ENCODE measurements around the gene TMEM17.
"Not testable (repeated sequence)": the region's sequence is repeated elsewhere in the genome, so short reads cannot be mapped to it uniquely, and the experiment has no call there.

Gene TMEM17, protein sequence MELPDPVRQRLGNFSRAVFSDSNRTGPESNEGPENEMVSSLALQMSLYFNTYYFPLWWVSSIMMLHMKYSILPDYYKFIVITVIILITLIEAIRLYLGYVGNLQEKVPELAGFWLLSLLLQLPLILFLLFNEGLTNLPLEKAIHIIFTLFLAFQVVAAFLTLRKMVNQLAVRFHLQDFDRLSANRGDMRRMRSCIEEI

DNA sequence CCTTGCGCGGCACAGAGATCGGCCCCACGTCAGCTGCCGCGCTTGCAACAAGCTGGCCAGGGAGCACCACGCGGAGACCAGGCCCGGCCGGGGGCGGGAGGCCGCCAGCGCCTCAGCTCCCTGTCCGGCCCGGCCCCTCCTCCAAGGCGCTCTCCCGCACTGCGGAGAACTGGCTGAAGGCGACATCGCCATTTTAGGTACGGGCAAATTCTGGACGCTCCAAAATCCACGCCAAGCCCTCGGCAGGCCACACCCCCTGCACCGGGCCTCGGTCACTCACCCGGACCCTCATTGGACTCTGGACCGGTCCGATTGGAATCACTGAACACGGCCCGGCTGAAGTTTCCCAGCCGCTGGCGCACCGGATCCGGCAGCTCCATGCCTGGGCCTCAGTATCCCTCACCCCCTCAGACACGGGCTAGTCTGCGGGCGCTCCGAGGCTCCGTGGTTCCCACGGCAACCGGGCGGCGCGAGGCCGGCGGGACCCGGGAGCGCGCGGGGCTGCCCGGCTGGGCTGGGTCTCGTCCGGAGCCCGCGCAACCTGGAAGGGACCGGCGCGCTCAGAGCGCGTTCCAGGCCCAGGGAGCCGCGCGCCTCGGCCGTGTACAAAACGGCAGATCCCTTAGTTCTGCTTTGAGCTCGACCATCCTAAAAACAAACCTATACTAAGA is at the start of gene TMEM17:
Gene TMEM17, minus strand, starts transcription at position 446 of the 671 bp plus-strand sequence. Its CDS starts 66 bp downstream, at position 380.
- peak; percentile 47 for DNase-seq

DNA sequence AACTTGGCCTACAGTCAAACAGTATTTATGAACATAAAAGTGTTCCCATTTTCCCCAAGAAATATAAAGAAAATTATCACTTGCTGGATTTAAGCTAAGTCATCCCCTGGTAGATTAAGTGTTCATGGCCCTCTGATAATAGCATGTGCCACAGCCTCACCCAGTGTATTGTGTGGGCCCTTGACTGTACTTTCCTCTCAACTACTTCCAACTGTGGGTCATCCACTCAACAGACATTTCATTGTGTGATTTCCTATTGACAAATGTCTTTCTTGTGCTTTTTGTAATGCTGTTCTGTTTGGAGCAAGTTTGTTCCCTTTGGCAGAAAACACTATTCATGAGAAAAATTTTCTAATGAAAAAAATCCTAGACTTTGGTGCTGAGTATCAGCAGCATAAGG is 48.4 kb upstream of the TMEM17 start:
- DNase-seq = no peak

DNA sequence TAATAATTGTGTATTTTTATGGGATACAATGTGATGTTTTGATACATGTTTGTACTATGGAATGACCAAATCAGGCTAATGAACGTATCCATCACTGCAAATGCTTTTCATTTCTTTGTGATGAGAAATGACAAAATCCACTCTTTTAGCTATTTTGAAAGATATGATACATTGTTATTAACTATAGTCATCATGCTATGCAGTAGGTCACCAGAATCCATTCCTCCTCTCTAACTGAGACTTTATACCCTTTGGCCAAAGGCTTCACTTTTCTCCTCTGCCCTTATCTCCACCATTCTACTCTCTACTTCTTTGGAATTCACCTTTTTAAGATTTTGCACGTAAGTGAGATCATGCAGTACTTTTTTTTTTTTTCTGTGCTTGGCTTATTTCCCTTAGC is 44.5 kb upstream of the TMEM17 start:
- DNase-seq = no peak

DNA sequence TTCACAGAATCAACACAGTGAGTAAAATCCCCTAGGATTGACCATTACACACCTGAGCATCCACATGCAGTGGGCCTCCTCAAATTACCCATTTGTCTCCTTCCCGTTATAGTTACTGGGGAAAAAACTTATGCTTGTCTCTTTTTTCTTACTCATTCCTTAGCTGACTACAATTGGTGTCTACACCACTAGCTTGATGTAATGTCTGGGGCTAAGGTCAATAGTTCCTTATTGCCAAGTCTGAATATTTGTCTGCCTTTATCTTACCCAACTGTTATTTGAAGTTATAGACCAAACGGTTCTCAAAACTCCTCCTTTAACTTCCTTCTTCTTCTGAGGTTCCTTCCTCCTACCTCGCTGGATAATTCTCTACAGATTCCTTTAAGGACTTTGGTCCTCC is 41.9 kb upstream of the TMEM17 start:
- DNase-seq = no peak

DNA sequence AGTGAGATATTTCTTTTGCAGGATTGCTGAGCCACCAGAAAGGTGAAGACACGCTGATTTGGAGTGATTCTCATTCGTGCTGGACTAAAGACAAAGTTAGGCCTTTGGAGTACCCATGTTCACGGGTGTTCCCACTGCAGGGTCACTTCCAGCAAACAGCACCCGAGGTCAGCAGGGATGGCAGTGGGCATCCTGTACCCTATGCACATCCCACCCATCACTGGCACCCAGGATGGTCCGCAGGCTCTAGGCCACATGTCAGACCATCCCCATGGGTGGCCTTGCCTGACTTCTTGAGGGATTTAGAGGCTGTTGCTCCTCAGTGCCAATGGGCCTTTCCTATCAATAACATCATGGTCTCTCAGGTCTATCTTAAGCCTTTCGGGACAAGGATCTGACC is 39.3 kb upstream of the TMEM17 start:
- DNase-seq = no peak

DNA sequence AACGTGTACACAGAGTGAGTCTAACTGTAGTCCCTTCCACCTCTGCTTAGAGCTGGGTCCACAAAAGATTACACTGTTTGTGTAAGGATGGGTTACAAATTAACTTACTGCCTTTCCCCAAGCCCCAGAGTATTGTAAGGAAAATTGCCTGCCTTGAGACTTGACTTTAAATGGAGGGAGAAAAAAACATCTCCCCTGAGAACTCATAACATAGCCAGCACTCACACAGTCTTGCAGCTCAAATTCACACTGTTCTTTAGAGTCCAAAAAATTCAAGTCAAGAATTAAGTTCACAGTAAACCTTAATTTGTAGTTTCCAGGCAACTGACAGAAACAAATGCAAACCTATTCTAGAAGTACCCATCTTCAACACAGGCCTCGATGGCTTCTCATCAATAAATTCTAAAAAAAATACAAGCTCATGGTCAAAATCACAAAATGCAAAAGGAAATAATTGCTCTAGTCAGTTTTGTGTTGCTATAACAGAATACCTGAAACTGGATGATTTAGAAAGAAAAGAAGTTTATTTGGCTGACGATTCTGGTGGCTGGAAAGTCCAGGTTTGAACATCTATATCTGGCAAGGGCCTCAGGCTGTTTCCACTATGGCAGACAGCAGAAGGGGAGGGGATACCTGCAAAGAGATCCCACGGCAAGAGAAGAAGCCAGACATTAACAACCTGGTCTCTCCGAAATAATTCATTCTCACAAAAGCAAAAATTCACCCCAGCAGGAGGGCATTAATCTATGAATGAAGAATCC is 34.6 kb upstream of the TMEM17 start:
- no peak for DNase-seq

DNA sequence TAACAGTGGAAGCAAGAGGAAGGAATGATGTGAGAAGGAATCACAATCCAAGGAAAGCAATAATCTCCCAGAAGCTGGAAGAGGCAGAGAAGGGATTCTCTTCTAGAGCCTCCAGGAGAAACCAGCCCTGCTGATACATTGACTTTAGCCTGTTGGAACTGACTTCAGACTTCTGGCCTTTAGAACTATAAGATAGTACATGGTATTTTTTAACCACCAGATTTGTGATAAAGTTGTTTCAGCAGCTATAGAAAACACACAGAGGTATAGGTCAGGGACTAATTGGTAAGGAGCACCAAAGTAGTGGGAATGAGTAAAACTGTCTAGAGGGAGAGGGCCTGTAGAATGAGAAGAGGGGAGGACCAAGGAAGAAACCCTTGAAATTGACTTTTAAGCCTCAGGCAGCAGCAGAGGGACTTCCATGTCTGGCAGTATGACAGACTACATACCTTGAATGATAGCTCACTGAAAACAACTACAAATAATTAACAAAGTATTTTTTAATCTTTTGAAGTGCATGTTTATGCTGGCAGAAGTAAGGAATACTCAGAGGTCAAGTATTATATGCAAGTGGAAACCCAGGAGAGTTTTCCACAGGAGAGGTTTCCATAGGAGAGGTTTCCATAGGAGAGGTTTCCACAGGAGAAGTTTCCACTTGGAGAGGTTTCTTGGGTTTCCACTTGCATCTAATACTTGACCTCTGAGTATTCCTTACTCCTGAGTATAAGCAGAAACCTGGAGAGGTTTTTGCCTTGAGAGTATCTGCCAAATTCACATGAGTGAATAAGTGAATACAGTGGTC is 33.8 kb upstream of the TMEM17 start:
- no peak for DNase-seq

DNA sequence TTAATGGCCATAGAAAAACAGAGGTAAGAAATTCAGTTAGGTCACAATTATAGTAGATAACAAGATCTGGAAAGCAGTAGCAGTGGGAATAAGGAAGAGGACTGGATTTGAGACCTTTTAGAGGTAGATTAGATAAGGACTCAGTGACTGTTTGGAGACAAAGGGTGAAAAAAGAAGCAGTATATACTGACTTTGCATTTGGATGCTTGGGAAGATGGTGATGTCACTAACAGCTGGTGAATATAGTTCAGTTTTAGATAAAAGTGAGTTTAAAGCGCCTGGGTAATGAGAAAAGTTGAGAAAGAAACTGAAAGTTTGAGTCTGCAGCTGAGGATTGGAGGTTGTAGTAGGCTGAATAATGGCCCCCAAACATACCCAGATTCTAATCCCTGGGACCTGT is 32.8 kb upstream of the TMEM17 start:
- DNase-seq = no peak

DNA sequence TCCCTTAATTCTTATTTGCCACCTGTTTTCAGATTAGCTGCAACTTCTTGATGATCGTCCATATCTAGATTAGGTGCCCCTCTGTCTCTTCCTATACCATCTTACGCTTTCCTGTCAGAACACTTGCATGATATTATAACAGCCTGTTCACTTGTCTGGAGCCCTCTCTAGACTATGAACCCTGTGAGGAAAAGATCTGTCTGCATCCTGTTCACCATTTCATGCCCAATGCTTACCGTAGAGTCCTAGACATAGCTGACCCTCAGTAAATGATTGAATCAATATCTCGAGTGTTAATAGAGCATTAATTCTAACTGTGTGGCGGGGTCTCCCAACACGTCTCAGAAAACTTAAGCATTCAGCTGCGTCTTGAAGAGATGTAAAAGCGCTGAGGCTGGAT is 31.8 kb upstream of the TMEM17 start:
- no peak for DNase-seq

DNA sequence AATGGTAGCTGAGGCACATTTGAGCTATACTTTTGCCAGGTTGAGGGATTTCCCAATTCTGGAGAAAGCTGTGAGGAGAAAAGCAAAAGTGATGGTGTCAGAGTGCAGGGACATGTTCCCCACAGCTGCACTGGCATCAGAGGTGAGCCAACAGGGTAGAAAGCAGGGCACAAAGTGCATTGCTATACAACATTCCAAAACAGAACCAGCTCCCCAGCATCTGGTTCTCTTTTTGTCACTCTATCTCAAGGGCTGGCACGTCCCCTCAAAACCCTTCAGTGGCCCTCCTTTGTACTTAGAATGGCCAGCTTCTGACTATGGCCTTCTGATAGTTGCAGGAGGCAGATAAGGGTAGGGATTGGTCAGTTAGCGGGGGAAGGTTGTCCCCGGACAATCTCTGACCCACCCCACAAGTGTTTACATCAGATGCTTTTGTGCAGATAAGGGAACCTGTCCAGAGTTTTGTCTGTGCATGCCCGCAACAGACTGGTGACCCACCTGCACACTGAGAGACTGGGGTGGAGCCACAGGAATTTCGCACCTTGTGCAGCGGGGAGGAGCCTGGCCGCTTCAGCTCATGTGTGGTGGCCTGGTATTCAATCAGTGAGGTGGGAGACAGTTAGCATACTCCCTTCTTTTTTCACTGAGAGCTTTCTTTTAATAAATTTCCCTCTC is 31.0 kb upstream of the TMEM17 start:
- no peak for DNase-seq

DNA sequence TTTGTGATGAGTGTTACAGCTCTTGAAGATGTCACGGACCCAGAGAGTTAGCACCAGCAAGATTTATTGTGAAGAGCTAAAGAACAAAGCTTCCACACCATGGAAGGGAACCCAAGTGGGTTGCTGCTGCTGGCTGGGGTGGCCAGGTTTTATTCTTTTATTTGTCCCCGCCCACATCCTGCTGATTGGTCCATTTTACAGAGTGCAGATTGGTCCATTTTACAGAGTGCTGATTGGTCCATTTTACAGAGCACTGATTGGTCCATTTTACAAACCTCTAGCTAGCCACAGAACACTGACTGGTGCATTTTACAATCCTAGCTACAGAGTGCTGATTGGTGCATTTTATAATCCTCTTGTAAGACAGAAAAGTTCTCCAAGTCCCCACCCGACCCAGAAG is 29.5 kb upstream of the TMEM17 start:
- DNase-seq = not testable (repeated sequence)

DNA sequence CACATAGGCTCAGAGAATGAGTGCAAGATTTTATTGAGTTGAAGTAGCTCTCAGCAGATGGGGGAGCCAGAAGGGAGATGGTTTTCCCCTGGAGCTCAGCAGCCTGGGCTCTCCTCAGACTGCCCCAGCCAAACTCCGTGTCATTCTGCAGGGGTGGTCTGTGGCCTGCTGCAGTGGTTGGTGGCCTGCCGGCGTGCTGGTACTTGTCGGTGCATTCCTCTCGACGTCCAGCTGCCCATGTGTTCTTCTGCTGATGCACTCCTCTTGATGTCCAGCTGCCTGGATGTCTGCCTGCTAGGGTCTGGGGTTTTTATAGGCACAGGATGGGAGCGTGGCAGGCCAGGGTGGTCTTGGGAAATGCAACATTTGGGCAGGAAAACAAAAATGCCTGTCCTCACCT is 25.6 kb upstream of the TMEM17 start:
- no peak for DNase-seq

DNA sequence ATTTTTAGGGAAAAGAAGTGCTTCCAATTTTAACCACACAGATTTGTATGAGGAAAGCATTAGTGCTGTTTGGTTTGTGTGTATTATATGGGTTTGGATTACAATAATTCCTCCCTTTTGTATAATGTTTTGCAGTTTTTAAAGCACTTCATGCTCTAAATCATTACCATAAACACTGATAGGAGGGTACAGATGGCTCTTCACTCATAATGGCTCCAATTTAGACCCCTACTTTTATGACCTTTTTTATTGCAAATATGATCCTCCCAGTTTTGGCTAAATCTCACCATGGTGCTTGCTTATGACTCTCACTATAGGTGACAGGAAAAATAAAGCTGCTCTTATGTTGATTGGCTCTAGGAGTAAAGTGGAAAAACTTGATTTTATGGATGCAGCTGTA is 23.8 kb upstream of the TMEM17 start:
- DNase-seq = no peak

DNA sequence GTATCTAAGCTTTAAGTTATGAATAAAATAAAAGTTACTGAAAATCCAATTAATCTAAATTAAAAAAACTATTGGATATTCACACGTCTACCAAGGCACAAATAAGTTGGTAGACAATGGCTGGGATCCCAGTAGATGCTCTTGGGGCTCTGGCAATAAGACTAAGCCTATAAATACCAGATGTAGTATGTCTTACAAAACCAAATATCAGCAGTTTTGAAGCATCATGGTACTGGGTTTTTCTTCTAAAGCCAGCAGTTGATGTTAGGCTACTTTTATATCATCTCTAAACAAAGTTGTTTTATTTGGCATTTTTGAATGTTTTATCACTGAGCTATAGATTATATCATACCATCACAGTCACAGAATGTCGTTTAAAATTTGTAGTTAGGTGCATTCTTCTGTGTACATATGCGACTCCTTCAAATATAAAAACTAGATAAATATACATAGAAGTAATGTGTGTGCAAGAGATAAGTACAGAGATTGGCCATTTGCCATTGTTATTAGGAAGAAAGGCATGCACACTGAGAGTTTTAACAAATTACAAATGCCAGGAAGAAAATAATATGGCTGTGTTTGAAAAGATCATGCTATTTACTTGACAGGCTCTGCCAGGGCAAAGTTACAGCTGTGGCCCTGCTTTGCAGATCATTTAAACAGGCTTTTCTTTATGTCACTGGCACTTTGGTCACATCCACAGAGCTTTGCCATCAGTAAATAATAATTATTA is 21.6 kb upstream of the TMEM17 start:
- DNase-seq = no peak

DNA sequence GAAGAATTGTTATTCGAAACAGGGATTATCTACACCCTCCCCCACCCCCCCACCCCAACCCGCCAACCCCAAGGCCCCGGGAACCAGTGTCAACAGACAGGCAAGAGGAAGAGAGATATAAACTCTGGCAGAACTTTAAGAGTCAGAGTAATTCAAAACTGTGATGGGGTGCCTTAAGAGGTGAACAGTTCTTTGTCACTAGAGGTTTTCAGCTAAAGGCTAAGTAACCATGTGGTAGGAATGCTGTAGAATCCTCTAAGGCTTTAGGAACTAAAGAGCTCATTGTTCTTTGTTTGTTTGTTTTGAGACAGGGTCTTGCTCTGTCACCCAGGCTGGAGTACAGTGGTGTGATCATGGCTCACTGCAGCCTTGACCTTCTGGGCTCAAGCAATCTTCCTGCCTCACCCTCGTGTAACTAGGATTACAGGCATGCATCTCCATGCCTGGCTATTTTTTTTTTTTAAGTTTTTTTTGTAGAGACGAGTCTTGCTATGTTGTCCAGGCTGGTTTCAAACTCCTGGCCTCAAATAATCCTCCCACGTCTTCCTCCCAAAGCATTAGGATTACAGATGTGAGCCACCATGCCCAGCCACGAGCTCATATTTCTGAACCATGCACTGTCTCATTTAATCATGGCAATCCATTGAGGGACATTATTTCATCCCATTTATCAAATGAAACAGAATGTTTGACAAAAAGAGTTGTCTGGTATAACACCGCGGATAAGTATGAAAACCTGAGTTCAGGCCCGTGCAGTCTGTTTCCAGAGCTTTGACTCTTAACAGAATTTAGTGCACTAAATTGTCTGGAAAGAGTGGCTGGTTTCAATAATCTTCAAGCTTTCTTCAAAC is 20.8 kb upstream of the TMEM17 start:
- DNase-seq = no peak

DNA sequence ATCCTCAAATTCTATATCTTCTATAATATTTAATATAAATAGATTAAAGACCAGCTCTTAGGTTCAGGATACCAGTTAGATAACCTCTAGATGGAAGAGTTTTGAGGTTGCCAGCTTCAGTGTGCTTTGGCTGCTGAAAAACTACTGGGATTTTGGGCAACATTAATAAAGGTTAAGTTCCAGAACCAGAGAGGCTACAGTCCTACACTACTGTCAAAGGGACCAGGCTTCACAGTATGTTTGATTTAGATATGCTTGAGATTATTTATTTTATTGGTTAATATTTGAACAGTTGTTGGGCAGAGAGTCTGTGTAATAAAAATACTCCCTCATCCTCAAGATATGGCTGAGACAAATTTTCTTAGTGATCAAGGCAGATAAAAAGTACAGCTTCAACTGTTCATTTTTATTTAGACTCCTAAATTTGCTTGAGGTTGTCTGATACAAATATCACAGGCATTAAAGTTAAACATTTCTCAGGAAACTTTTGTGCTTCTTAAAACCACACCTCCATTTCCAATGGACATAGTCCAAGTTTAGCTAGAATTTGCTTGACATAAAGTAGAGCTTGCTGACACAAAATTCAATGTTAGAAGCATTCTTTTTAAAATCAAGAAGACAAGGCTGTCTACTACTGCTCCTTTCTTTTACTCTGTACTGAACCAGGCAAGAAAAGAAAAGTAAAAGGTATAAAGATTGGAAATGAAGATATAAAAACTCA is 19.7 kb upstream of the TMEM17 start:
- DNase-seq = no peak

DNA sequence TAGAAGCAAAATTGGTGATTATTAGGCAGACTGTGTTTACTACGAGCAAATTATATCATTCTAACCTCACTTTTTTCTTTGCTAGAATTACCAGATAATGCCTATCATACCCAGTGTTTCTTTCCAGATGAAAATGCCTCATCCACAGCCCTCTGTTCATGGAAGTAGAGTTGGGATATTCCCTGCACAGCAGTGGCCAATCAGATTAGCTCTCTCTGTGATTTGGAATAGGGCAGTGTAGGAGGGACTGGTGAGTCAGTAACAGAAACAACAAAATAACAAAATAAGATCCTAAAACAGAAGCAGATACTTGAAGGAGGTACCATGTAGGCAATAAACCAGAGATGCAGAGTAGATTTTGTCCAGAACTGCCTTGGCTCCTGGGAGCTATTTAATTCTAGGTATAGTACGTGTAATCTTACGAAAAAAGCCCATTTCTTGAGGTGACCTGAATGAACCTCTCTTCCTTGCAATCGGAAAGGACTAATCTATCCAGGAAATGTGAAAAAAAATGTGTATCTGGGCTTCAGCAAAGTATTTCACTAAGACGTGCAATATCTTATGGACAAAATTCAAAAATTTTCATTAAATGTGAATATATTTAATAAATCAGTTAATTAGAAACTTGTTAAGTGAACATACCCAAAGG is 18.4 kb upstream of the TMEM17 start:
- no peak for DNase-seq

DNA sequence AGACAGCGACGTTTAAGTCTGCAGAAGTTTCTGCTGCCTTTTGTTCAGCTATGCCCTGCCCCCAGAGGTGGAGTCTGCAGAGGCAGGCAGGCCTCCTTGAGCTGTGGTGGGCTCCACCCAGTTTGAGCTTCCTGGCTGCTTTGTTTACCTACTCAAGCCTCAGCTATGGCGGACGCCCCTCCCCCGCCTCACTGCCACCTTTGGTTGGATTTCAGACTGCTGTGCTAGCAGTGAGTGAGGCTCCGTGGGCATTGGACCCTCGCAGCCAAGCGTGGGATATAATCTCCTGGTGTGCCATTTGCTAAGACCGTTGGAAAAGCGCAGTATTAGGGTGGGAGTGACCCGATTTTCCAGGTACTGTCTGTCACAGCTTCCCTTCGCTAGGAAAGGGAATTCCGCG is 15.1 kb upstream of the TMEM17 start:
- DNase-seq = not testable (repeated sequence)

DNA sequence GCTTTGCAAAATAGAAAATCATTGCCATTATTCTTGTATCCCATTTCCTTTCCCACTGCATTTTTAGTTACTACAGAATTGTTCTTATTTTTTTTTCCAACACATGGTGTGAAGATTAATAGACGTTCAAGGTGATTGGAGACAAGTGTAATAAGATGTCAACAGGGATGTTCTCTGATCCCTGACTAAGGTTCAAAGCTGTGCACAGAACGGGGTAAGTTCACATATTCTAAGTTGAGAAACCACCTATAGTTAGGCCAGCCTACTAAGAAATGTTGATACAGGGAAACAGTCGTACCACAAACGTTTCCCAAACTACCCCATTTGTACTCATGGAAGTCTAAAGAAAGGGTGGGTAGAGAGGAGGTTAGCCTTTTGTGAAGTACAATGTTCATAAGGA is 6.4 kb upstream of the TMEM17 start:
- DNase-seq = no peak

DNA sequence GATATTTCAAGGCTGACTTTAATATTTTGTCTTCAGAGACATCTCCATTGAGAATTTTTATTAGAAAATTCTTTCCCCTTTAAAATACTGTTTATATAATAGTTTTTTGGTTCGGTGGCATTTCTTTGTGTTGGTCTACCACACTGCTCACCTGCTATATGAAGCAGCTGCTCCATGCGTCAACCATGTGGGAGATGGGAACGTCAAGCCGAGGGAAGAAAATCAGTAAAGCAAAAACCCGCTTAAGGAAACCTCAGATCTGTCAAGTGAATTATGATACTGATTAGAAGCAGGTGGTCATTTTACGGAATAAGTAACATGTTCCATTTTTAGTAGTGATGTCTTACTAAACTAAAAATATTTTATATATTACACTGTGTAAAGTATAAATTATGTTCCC is 5.6 kb upstream of the TMEM17 start:
- no peak for DNase-seq

Measured in NCI-H1694 (cell line).